ENCODE data around the gene AS3MT. TPM values are rescaled to one million over a fixed set of nuclear protein-coding genes. Genes with fewer than 3 reads are reported as not detected.

Gene AS3MT
- total RNA-seq, 1 experiment from 2014 or later = 9.3 TPM

DNA sequence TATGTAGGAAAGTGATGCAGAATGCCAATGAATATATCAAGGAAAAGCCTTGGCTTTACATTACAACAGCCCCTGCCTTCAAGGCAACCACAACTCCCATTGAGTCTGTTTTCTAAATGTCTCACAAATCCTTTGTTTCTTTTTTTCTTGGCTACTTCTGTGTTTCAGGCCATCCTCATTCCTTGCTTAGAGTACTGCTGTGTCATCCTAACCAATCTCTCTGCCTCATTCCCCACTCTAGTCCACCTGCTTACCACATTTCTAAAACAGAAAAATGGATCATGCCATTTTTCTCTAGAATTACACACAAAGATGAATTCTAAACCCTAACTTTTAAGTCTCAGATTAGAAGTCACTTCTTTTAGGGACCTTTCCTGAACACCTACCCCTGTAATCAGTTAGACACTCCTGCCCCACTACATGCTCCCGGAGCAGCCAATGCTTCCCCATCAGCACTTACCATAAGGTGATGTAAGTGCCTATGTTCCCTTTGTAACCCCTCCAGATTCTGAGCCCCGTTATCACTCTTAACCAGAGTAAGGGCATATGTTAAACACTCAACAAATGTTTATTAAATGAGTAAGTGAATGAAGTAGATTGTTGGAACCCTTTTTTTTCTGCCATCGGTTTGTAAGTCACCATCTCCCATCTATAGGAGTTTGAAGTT is 12.4 kb upstream of the AS3MT start (continued):
- TF ChIP-seq, protein P1, sequence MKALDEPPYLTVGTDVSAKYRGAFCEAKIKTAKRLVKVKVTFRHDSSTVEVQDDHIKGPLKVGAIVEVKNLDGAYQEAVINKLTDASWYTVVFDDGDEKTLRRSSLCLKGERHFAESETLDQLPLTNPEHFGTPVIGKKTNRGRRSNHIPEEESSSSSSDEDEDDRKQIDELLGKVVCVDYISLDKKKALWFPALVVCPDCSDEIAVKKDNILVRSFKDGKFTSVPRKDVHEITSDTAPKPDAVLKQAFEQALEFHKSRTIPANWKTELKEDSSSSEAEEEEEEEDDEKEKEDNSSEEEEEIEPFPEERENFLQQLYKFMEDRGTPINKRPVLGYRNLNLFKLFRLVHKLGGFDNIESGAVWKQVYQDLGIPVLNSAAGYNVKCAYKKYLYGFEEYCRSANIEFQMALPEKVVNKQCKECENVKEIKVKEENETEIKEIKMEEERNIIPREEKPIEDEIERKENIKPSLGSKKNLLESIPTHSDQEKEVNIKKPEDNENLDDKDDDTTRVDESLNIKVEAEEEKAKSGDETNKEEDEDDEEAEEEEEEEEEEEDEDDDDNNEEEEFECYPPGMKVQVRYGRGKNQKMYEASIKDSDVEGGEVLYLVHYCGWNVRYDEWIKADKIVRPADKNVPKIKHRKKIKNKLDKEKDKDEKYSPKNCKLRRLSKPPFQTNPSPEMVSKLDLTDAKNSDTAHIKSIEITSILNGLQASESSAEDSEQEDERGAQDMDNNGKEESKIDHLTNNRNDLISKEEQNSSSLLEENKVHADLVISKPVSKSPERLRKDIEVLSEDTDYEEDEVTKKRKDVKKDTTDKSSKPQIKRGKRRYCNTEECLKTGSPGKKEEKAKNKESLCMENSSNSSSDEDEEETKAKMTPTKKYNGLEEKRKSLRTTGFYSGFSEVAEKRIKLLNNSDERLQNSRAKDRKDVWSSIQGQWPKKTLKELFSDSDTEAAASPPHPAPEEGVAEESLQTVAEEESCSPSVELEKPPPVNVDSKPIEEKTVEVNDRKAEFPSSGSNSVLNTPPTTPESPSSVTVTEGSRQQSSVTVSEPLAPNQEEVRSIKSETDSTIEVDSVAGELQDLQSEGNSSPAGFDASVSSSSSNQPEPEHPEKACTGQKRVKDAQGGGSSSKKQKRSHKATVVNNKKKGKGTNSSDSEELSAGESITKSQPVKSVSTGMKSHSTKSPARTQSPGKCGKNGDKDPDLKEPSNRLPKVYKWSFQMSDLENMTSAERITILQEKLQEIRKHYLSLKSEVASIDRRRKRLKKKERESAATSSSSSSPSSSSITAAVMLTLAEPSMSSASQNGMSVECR (CRISPR knock-in tag; IDR thresholded peaks at IDR 0.05; ENCODE audit: borderline replicate concordance) = no peak
- TF ChIP-seq NR1H2 (CRISPR knock-in tag; IDR thresholded peaks at IDR 0.05) = no peak
- no peak for TF ChIP-seq TCF7 (CRISPR knock-in tag; IDR thresholded peaks at IDR 0.05; ENCODE audit: low read depth)
- TF ChIP-seq ZNF396 (CRISPR knock-in tag; IDR thresholded peaks at IDR 0.05; ENCODE audit: borderline replicate concordance) = no peak
- no peak for TF ChIP-seq SMAD3 (CRISPR knock-in tag; IDR thresholded peaks at IDR 0.05; ENCODE audit: borderline replicate concordance)
- TF ChIP-seq, protein P2, sequence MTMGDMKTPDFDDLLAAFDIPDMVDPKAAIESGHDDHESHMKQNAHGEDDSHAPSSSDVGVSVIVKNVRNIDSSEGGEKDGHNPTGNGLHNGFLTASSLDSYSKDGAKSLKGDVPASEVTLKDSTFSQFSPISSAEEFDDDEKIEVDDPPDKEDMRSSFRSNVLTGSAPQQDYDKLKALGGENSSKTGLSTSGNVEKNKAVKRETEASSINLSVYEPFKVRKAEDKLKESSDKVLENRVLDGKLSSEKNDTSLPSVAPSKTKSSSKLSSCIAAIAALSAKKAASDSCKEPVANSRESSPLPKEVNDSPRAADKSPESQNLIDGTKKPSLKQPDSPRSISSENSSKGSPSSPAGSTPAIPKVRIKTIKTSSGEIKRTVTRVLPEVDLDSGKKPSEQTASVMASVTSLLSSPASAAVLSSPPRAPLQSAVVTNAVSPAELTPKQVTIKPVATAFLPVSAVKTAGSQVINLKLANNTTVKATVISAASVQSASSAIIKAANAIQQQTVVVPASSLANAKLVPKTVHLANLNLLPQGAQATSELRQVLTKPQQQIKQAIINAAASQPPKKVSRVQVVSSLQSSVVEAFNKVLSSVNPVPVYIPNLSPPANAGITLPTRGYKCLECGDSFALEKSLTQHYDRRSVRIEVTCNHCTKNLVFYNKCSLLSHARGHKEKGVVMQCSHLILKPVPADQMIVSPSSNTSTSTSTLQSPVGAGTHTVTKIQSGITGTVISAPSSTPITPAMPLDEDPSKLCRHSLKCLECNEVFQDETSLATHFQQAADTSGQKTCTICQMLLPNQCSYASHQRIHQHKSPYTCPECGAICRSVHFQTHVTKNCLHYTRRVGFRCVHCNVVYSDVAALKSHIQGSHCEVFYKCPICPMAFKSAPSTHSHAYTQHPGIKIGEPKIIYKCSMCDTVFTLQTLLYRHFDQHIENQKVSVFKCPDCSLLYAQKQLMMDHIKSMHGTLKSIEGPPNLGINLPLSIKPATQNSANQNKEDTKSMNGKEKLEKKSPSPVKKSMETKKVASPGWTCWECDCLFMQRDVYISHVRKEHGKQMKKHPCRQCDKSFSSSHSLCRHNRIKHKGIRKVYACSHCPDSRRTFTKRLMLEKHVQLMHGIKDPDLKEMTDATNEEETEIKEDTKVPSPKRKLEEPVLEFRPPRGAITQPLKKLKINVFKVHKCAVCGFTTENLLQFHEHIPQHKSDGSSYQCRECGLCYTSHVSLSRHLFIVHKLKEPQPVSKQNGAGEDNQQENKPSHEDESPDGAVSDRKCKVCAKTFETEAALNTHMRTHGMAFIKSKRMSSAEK (CRISPR knock-in tag; IDR thresholded peaks at IDR 0.05; ENCODE audit: borderline replicate concordance) = no peak
- no peak for TF ChIP-seq MYBL2 (CRISPR knock-in tag; IDR thresholded peaks at IDR 0.05)

DNA sequence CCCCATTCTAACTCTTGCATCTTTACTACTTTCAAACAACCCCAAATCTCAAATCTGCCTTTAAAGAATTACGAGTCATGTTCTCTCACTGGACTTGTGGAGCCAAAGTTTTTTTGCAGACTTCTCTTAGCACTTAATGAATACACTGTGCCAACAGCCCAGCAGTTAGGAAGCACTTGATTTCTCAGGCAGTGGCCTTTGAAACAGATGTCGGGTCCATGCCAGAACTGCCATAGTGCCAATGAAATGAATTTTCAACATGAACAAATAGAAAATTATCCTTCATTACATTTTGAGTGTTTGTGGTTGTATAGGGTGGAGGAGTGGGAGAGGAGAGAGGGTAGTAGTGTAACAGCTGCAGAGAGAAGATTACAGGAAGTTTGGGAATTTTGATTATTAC is 9.4 kb upstream of the AS3MT start:
- Mint-ChIP-seq H3K9me3 (no peaks in the 10 kb centered on the region), H3K4me3 (no peak overlapping the region), H3K4me1 (peaks cover 14% of the 10 kb centered on the region), H3K27me3 (ENCODE audit: low read depth) (no peaks in the 10 kb centered on the region), H3K36me3 (no peaks in the 10 kb centered on the region), H3K27ac (no peak overlapping the region; the same call in 1 of the 2 replicates)
- DNase-seq (ENCODE audit: low spot score) (no peak), ATAC-seq (no peak)
- TF ChIP-seq, protein P3, sequence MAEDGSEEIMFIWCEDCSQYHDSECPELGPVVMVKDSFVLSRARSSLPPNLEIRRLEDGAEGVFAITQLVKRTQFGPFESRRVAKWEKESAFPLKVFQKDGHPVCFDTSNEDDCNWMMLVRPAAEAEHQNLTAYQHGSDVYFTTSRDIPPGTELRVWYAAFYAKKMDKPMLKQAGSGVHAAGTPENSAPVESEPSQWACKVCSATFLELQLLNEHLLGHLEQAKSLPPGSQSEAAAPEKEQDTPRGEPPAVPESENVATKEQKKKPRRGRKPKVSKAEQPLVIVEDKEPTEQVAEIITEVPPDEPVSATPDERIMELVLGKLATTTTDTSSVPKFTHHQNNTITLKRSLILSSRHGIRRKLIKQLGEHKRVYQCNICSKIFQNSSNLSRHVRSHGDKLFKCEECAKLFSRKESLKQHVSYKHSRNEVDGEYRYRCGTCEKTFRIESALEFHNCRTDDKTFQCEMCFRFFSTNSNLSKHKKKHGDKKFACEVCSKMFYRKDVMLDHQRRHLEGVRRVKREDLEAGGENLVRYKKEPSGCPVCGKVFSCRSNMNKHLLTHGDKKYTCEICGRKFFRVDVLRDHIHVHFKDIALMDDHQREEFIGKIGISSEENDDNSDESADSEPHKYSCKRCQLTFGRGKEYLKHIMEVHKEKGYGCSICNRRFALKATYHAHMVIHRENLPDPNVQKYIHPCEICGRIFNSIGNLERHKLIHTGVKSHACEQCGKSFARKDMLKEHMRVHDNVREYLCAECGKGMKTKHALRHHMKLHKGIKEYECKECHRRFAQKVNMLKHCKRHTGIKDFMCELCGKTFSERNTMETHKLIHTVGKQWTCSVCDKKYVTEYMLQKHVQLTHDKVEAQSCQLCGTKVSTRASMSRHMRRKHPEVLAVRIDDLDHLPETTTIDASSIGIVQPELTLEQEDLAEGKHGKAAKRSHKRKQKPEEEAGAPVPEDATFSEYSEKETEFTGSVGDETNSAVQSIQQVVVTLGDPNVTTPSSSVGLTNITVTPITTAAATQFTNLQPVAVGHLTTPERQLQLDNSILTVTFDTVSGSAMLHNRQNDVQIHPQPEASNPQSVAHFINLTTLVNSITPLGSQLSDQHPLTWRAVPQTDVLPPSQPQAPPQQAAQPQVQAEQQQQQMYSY (CRISPR knock-in tag; IDR thresholded peaks at IDR 0.05) = no peak
- TF ChIP-seq FOXP1 (CRISPR knock-in tag; IDR thresholded peaks at IDR 0.05; ENCODE audit: borderline replicate concordance) (no peak), MXD4 (CRISPR knock-in tag; IDR thresholded peaks at IDR 0.05; ENCODE audit: borderline replicate concordance) (no peak), JUN (CRISPR knock-in tag; IDR thresholded peaks at IDR 0.05) (no peak), CREB1 (CRISPR knock-in tag; IDR thresholded peaks at IDR 0.05) (no peak), ZNF396 (CRISPR knock-in tag; IDR thresholded peaks at IDR 0.05; ENCODE audit: borderline replicate concordance) (no peak), TEAD4 (CRISPR knock-in tag; IDR thresholded peaks at IDR 0.05) (no peak), RORB (CRISPR knock-in tag; IDR thresholded peaks at IDR 0.05) (no peak)
- TF ChIP-seq, protein P4, sequence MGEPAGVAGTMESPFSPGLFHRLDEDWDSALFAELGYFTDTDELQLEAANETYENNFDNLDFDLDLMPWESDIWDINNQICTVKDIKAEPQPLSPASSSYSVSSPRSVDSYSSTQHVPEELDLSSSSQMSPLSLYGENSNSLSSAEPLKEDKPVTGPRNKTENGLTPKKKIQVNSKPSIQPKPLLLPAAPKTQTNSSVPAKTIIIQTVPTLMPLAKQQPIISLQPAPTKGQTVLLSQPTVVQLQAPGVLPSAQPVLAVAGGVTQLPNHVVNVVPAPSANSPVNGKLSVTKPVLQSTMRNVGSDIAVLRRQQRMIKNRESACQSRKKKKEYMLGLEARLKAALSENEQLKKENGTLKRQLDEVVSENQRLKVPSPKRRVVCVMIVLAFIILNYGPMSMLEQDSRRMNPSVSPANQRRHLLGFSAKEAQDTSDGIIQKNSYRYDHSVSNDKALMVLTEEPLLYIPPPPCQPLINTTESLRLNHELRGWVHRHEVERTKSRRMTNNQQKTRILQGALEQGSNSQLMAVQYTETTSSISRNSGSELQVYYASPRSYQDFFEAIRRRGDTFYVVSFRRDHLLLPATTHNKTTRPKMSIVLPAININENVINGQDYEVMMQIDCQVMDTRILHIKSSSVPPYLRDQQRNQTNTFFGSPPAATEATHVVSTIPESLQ (CRISPR knock-in tag; IDR thresholded peaks at IDR 0.05) = no peak
- ChIA-PET CTCF (no interaction called here), POLR2A (interaction anchor here (1.2 kb wide), 1 partner anchor 9 kb away, joined by 4 read pairs; the partner anchor contains the start of gene AS3MT)

Measured in WTC11 (cell line).